RKO (cell line): Measurements from ENCODE around the gene RER1.
A peak's percentile ranks its signal among the peaks of the same experiment; 100 is the strongest.

Experiments
- DNase-seq: peaks from one replicate; pipeline ENCODE4 v3.0.0-alpha.2; 2016; ENCODE audit warnings: low spot score

The RER1 gene

GRCh38 chr1:2407166-2407990 is 15.7 kb downstream of the RER1 start:
- DNase-seq: no peak

GRCh38 chr1:2407991-2408275 is 16.3 kb downstream of the RER1 start:
- DNase-seq: no peak

- no peak for DNase-seq
Measured at GRCh38 chr1:2408456-2408855, 16.8 kb downstream of the RER1 start.

DNA sequence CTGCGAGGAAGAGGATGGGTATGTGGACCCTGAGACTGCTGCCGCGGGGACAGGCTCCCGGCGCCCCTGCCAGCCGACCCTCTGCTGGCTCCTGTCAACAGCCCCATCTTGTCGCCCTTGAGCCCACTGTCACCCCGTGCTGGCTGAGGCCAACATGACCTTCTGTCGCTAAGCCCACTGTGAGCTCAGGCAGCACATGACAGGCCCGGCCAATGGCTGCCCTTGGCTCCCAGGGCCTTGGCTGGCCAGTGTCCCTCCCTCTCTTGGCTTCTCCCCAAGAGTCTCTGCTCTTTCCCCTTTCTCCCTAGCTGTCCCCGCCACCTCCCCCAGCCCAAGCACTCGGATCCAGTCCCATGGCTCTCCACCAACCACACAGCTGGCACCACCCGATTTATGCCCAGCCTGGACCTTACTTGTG is 17.2 kb downstream of the RER1 start:
- no peak for DNase-seq

DNA sequence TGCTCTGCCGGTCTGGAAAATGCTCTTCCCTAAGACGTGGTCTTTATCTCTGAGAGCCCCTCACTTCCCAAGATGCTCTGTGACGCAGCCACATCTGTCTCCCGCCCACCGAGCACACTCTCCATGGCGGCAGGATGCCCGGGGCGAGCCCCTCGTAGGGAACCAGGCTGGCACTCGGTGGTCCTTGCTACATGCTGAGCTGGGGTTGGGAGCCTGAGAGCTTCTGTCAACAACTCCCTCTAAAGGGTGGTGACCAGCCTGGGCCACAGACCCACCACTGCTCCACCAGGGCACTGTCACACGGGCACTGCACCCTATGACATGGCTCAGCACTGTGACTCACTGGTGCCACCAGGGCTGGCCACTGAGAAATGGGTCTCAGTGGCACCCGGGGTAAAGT is 18.1 kb downstream of the RER1 start:
- DNase-seq: no peak

GRCh38 chr1:2411801-2412394 is 20.3 kb downstream of the RER1 start:
- DNase-seq: peak; percentile 34

GRCh38 chr1:2412395-2412772 is 20.7 kb downstream of the RER1 start, which contains the start of gene PEX10:
TSS of gene PEX10 (minus strand) at chr1:2412564. CDS start at chr1:2412502, 62 bp downstream.
- DNase-seq: peak; percentile 93

DNA sequence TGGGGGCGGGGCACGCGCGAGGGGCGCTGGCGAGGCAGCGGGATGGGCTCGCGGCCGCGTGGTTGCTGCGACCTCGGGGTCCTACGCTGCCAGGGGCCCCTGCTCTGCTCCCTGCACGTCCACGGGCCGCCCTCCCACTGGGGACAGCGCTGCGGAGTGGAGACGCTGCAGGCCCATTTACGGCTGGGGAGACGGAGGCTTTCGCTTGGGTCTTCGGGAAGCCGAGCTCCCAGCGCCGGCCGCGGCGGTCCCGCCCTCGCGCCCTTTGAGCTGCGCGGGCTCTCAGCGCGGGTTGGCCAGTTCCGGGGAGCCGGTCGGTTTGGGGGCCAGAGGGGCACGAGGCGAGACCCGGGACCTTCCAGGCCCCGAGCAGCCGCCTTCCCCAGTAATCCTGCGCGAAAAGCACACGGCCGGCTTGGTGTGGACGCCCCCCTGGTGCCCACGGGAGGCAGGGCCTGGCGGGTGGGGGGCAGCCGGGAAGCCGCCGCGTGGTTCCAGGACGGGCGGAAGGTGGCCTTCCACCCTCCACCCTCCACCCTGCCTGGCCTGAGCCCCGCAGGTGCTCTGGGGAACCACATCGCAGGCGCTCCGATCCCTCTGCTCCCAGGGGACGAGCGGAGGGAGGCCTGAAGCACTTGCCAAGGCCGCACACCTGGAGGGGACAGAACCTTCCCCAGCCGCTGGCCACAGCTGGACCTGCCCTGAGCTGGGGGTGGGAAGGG is 21.3 kb downstream of the RER1 start:
- peak; percentile 71 for DNase-seq

- peak; percentile 66 for DNase-seq
Measured at GRCh38 chr1:2413495-2414296, 22.1 kb downstream of the RER1 start.

DNA sequence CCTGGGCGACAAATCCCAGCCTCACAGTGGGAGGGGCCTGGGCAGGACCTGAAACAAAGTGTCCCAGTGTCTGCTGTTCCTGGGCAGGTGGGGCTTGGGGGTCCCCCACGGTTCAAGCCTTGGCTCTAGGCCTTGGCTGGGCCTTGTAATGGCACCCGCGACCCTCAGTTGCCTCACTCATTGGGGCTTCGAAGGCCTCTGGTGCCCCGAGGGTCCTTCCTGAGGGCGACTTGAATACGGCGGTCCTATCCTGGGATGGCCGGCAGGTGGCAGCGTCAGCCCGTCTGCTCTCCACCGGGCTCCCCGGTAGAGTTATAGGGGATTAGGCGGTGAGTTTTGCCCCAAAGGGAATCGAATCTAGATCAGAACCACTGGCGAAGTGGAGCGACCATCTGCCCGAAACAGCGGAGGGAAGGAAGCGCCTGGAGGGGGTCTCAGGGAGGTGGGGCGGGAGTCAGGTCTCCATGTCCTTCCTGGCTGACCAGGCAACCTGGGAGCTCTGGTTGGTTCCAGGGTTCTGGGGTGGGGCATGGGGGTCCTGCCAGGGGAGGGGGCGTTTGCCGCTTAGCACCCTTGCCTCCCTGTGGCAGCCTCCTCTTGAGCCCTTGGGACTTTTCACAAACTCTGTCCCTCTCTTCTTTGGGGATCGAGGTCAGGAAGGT is 22.8 kb downstream of the RER1 start:
- DNase-seq: peak; percentile 75

DNA sequence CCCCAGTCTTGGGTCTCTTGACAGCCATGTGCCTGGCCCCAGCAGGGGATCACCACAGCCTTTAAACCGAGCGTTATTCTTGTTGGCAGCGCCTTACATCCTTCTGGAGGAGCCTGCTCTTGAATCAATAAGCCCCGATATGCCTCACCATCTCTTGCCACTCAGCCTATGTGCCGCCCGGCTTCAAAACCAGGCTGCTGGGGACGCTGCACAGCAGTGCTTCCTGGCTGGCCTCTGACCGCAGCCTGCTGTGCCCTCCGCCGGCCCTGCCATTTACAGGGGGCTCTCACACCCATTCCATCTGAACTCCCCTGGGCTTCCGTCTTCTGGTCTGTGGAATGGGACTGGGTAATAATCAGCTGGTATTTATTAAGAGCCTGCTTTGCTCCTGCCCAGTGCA is 23.7 kb downstream of the RER1 start:
- DNase-seq: no peak

GRCh38 chr1:2415801-2416208 is 24.2 kb downstream of the RER1 start:
- no peak for DNase-seq

- DNase-seq: no peak
Measured at GRCh38 chr1:2416403-2416802, 24.8 kb downstream of the RER1 start.

GRCh38 chr1:2417083-2417832 is 25.6 kb downstream of the RER1 start:
- DNase-seq: no peak

GRCh38 chr1:2417833-2418225 is 26.2 kb downstream of the RER1 start:
- no peak for DNase-seq

DNA sequence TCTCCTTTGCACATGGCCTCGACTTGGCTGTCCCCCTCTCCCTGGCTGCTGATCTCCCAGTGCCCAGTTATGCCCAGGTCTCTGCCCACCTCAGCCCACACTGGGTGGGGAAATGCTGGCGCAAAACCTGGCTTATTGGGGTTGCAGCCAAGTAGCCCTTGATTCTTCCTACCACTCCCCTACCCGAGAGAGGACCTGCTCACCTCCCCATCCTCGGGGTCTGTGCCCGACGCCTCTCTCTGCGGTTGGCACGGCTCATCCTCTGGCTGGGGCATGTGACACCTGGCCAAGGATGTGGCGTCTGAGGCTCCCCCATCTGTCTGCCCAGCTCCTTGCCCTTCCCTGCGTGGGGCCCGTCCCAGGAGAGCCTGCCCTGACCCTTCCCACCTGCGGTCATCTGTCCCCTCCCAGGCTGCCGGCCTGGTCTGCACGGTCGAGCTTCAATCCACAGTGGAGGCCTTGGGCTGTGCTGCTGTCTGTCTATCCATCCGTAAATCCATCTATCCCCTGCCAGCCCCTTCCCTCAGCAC is 27.2 kb downstream of the RER1 start:
- DNase-seq: no peak

DNA sequence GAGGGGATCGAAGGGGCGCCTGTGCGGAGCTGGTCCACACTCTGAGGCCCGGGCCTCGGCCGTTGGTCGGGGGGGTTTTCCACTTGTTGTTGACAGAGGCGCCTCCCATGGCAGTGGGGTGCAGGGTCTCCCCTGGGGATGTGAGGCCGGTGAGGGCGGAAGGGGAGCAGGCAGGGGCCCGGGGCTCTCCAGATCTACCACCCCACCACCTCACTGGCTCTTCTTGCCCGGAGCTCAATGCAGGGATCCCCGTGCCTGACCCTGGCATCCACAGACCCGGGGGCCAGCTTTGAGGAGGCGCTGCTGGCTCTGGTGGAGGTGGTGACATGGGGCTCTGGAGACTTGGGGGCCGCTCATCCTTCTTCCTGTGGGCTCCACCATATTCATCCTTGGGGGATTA is 27.8 kb downstream of the RER1 start:
- DNase-seq: no peak

DNA sequence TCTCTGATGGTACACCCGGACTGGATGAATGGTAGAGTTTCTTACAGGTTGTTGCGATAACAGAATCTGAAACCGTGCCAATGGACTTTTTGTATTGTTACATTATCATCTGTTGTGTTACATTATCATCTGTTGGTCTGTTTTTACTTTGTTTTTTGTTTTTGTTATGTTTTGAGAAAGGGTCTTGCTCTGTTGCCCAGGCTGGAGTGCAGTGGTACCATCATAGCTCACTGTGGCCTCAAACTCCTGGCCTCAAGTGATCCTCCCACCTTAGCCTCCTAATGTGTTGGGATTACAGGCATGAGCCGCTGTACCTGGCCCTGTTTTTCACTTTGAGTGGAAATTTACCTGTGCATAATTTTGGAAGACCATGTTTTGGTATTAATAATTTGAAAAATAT is 30.9 kb downstream of the RER1 start:
- no peak for DNase-seq

GRCh38 chr1:2425892-2426291 is 34.3 kb downstream of the RER1 start:
- DNase-seq: no peak

DNA sequence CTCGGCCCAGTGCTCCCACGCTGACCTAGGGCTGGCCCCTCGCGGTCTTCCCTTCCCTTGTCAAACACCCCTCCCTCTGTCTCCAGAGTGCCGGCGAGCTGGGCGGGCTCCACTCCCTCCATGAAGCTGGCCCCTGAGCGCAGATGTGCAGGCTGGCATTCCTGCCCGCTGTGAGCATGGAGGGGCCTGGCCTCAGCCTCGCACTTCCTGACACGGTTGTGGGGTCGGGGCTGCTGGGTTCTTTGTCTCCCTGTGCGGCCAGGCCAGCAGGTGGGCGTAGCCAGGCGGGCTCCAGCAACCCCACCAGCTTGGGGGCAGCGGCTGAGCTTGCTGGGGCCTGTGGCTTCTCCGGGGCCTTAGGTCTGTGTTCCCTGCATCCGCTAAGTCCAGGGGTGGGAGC is 34.9 kb downstream of the RER1 start:
- no peak for DNase-seq

GRCh38 chr1:2427051-2427450 is 35.4 kb downstream of the RER1 start:
- DNase-seq: no peak
